HG03095 (cell line): ENCODE measurements around the gene PSMD6.

Source experiments
- ATAC-seq: cut with Tn5 transposase; IDR thresholded peaks from one replicate; pipeline ENCODE4 v1.9.1; 2021; ENCODE audit warnings: moderate library complexity; ENCODE audit not compliant: unreplicated experiment

PSMD6 gene

GRCh38 chr3:64046996-64047594 is 23.8 kb upstream of the PSMD6 start:
- ATAC-seq = no peak

GRCh38 chr3:64046592-64046991 is 23.3 kb upstream of the PSMD6 start:
- ATAC-seq = no peak

GRCh38 chr3:64042952-64043351 is 19.7 kb upstream of the PSMD6 start:
- no peak for ATAC-seq

- ATAC-seq = no peak
Observed at GRCh38 chr3:64039981-64040733, 16.9 kb upstream of the PSMD6 start.

- ATAC-seq = no peak
Observed at GRCh38 chr3:64039332-64039731, 16.0 kb upstream of the PSMD6 start.

- no peak for ATAC-seq
Observed at GRCh38 chr3:64038253-64038767, 15.0 kb upstream of the PSMD6 start.

- no peak for ATAC-seq
Observed at GRCh38 chr3:64037084-64037483, 13.8 kb upstream of the PSMD6 start.

- no peak for ATAC-seq
Observed at GRCh38 chr3:64033069-64033468, 9.8 kb upstream of the PSMD6 start.

- no peak for ATAC-seq
Observed at GRCh38 chr3:64031540-64032508, 8.5 kb upstream of the PSMD6 start.

GRCh38 chr3:64030741-64031140 is 7.4 kb upstream of the PSMD6 start:
- ATAC-seq = peak; percentile 90

GRCh38 chr3:64029287-64029686 is 6.0 kb upstream of the PSMD6 start:
- no peak for ATAC-seq

GRCh38 chr3:64028754-64029153 is 5.5 kb upstream of the PSMD6 start:
- ATAC-seq = no peak

GRCh38 chr3:64027658-64028057 is 4.4 kb upstream of the PSMD6 start:
- no peak for ATAC-seq

GRCh38 chr3:64026346-64026745 is 3.1 kb upstream of the PSMD6 start:
- no peak for ATAC-seq

- ATAC-seq = no peak
Observed at GRCh38 chr3:64023861-64024223, 548 bp upstream of the PSMD6 start.

GRCh38 chr3:64022451-64023186 is 675 bp downstream of the PSMD6 start:
- ATAC-seq = no peak

- ATAC-seq = no peak
Observed at GRCh38 chr3:64021922-64022321, 1.4 kb downstream of the PSMD6 start.

GRCh38 chr3:64019879-64020278 is 3.4 kb downstream of the PSMD6 start:
- no peak for ATAC-seq

- no peak for ATAC-seq
Observed at GRCh38 chr3:64019271-64019670, 4.0 kb downstream of the PSMD6 start.

- ATAC-seq = no peak
Observed at GRCh38 chr3:64016941-64017620, 6.2 kb downstream of the PSMD6 start.
